ENCODE data around the gene AHI1. TPM values are rescaled to one million over a fixed set of nuclear protein-coding genes. Genes with fewer than 3 reads are reported as not detected.
"Not testable (repeated sequence)": the region's sequence is repeated elsewhere in the genome, so short reads cannot be mapped to it uniquely, and the experiment has no call there.

AHI1 gene
- total RNA-seq, 1 donor, result 14.1 TPM

DNA sequence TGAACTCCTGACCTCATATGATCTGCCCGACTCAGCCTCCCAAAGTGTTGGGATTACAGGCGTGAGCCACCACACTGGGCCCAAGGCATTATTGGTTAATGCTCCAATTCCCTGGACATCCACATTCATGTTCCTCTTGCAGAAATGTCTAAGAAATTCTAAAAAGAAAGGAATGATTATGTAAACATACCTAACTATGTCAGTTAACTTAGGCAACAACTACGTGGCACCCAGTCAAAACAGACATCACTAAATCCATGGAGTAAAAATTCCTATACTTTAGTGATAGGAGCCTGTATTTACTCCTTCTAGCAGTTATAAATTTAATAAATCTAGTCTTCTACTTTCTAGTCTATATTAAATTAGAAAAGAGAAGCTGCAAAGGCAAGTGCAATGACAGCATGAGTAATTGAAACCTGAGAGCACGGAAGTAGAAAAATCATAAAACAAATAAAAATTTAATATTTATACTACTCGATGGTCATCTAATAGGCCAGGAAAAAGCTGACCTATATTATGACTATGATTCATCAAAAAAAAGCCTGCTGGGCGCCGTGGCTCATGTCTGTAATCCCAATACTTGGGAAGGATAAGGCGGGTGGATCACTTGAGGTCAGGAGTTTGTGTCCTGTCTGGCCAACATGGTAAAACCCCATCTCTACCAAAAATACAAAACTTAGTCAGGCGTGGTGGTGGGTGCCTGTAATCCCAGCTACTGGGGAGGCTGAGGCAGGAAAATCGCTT is 4.2 kb downstream of the AHI1 start:
- no peak overlapping the region for H3K4me3 ChIP-seq (ENCODE audit: low read length)
- H3K4me1 ChIP-seq (ENCODE audit: insufficient read depth, low read length), result peaks cover 9% of the 10 kb centered on the region
- H3K9me3 ChIP-seq (ENCODE audit: low read depth, low read length), result no peaks in the 10 kb centered on the region
- no peaks in the 10 kb centered on the region for H3K27me3 ChIP-seq (ENCODE audit: insufficient read depth, low read length)

GRCh38 chr6:135490381-135490780 is 7.2 kb downstream of the AHI1 start:
- Histone ChIP-seq H3K4me1 (ENCODE audit: insufficient read depth, low read length) (no peaks in the 10 kb centered on the region), H3K4me3 (ENCODE audit: low read length) (no peak overlapping the region), H3K9me3 (ENCODE audit: low read depth, low read length) (no peaks in the 10 kb centered on the region), H3K27me3 (ENCODE audit: insufficient read depth, low read length) (no peaks in the 10 kb centered on the region)

GRCh38 chr6:135488023-135488422 is 9.5 kb downstream of the AHI1 start:
- no peak overlapping the region for H3K4me3 ChIP-seq (ENCODE audit: low read length)
- H3K27me3 ChIP-seq (ENCODE audit: insufficient read depth, low read length), result no peaks in the 10 kb centered on the region
- H3K9me3 ChIP-seq (ENCODE audit: low read depth, low read length), result peaks cover 5% of the 10 kb centered on the region
- H3K4me1 ChIP-seq (ENCODE audit: insufficient read depth, low read length), result no peaks in the 10 kb centered on the region

DNA sequence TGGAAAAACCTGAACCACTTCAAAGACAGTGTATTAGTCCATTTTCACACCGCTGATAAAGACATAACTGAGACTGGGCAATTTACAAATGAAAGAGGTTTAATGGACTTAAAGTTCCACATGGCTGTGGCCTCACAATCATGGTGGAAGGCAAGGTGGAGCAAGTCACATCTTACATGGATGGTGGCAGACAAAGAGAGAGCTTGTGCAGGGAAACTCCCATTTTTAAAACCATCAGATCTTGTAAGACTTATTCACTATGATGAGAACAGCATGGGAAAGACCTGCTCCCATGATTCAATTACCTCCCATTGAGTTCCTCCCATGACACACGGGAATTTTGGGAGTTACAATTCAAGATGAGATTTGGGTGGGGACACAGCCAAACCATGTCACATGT is 13.6 kb downstream of the AHI1 start:
- not testable (repeated sequence) for H3K27me3 ChIP-seq (ENCODE audit: insufficient read depth, low read length); H3K4me1 ChIP-seq (ENCODE audit: insufficient read depth, low read length); H3K4me3 ChIP-seq (ENCODE audit: low read length)
- peaks cover 37% of the 10 kb centered on the region for H3K9me3 ChIP-seq (ENCODE audit: low read depth, low read length)

DNA sequence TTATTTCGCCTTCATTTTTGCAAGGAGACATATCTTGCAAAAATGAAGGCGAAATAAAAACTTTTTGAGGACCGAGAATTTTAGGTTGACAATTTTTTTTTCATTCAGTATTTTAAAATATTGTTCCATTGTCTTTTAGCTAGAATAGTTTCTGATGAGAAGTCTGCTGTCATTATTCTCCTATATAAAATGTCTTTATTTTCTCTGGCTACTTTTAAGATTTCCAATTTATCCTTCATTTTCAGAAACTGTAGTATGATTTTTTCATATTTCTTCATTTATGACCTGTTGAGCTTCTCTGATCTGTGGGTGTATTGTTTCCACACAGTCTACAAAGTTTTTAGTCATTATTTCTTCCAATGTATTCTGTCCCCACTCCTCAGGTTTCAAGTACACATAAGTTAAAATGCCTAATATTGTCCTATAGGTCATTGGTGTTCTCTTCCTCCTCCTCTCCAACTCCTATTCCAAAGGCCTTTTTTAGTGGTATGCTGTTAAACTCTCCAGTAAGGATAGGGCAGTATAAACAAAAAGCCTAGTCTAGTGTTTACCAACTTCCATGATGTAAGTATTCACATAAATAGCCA is 15.7 kb downstream of the AHI1 start:
- Histone ChIP-seq H3K9me3 (ENCODE audit: low read depth, low read length) (peaks cover 37% of the 10 kb centered on the region), H3K4me1 (ENCODE audit: insufficient read depth, low read length) (no peaks in the 10 kb centered on the region), H3K27me3 (ENCODE audit: insufficient read depth, low read length) (no peaks in the 10 kb centered on the region), H3K4me3 (ENCODE audit: low read length) (no peak overlapping the region)

- Histone ChIP-seq H3K4me3 (ENCODE audit: low read length) (no peak overlapping the region), H3K4me1 (ENCODE audit: insufficient read depth, low read length) (no peaks in the 10 kb centered on the region), H3K27me3 (ENCODE audit: insufficient read depth, low read length) (no peaks in the 10 kb centered on the region), H3K9me3 (ENCODE audit: low read depth, low read length) (peaks cover 37% of the 10 kb centered on the region)
Measured at GRCh38 chr6:135479601-135480000, 17.9 kb downstream of the AHI1 start.

DNA sequence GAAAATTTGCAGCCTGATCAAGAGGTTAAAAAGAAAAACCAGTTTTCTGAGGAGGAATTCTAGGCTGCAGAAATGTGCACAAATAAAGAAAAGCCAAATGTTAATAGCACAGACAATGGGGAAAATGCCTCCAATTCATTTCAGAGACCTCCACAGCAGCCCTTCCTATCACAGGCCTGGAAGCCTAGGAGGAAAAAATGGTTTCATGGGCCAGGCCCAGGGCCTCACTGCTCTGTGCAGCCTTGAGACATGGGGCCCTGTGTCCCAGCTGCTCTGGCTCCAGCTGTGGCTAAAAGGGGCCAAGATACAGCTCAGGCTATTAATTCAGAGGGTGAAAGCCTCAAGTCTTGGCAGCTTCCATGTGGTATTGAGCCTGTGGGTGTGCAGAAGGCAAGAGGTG is 18.9 kb downstream of the AHI1 start:
- Histone ChIP-seq H3K9me3 (ENCODE audit: low read depth, low read length) (peaks cover 37% of the 10 kb centered on the region), H3K4me1 (ENCODE audit: insufficient read depth, low read length) (no peaks in the 10 kb centered on the region), H3K27me3 (ENCODE audit: insufficient read depth, low read length) (no peaks in the 10 kb centered on the region), H3K4me3 (ENCODE audit: low read length) (no peak overlapping the region)

DNA sequence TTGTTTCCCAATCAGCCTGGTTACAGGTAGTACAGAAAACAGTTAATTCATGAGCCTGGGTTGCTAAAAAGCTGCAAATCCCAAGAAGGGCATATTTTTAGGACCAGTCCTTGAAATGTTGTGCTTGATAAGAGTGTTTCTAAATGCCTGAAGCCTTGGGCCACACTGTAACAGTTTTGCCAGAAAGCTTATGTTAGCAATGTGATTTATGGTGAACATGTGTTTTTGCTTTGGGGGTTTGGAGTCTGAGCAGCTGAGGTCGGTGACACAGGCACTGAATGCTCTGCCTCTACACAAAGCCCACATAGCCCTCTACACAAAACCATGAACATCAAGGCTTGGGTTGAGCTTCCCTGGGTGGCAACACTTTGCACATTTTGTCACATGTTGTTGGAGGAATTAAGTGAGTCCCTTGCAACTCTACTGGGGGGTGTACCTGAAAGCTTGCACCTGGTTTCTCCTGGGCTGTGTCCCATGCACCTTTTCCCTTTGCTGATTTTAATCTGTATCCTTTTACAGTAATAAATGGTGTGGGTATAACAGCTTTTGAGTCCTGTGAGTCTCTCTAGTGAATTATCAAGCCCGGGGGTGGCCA is 22.2 kb downstream of the AHI1 start:
- Histone ChIP-seq H3K9me3 (ENCODE audit: low read depth, low read length) (peaks cover 7% of the 10 kb centered on the region), H3K27me3 (ENCODE audit: insufficient read depth, low read length) (no peaks in the 10 kb centered on the region), H3K4me1 (ENCODE audit: insufficient read depth, low read length) (no peaks in the 10 kb centered on the region), H3K4me3 (ENCODE audit: low read length) (no peak overlapping the region)

DNA sequence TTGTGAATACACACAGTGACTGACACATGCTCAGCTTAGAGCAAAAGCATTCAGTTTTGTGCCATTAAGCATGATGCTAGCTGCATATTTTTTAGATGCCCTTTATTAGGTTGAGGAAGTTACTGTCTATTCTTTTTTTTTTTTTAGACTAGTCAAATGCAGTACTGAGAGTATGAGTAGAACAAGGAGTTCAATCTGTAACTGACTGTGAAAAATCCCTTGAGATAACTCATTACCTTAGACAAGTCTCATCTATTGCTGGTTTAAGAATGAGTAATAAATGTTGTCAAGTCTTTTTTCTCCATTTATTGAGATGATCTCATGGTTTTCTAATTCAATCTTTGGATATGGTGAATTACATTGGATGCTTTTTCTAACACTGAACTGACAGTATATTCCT is 23.2 kb downstream of the AHI1 start:
- Histone ChIP-seq H3K9me3 (ENCODE audit: low read depth, low read length) (no peaks in the 10 kb centered on the region), H3K4me1 (ENCODE audit: insufficient read depth, low read length) (no peaks in the 10 kb centered on the region), H3K4me3 (ENCODE audit: low read length) (no peak overlapping the region), H3K27me3 (ENCODE audit: insufficient read depth, low read length) (no peaks in the 10 kb centered on the region)

- H3K4me3 ChIP-seq (ENCODE audit: low read length), result no peak overlapping the region
Measured at GRCh38 chr6:135465903-135466302, 31.6 kb downstream of the AHI1 start.

DNA sequence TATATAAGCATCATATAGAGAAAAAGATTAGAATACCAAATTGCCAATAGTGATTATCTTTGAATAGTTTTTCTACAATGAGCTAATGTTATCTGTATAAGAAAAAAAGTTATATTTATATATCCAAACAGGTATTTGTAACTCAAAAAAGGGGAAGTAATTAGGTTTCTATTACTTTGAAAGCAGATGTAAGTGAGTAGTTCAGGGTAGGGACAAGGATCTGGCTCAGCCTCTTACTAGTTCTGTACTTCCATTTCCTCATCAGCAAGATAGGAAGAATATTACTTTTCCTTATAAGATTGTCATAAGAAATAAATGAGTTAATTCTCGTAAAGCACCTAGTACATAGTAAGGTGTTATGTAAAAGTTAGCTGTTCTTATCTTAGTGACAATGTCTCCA is 32.2 kb downstream of the AHI1 start:
- Histone ChIP-seq H3K27me3 (ENCODE audit: insufficient read depth, low read length) (no peaks in the 10 kb centered on the region), H3K4me1 (ENCODE audit: insufficient read depth, low read length) (no peaks in the 10 kb centered on the region), H3K4me3 (ENCODE audit: low read length) (no peak overlapping the region), H3K9me3 (ENCODE audit: low read depth, low read length) (no peaks in the 10 kb centered on the region)

More at GRCh38 chr6:135465903-135466302, 31.6 kb downstream of the AHI1 start:
- Histone ChIP-seq H3K9me3 (ENCODE audit: low read depth, low read length) (no peaks in the 10 kb centered on the region), H3K4me1 (ENCODE audit: insufficient read depth, low read length) (no peaks in the 10 kb centered on the region), H3K27me3 (ENCODE audit: insufficient read depth, low read length) (no peaks in the 10 kb centered on the region)

DNA sequence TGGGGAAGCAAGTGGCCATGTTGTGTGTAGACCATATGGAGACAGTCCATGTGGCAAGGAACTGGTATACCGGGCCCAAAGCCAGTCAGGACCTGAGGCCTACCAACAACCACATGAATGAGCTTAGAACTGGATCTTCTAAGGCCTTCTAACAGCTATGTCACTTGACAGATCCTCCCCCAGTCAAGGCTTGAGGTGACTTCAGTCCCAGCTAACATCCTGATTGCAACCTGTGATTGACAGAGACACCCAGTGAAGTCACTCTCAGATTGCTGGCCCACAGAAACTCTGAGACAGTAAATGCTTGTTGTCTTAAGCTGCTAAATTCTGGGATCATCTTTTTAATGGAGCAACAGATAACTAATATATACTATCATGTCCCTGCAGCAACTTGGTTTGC is 32.9 kb downstream of the AHI1 start:
- H3K4me3 ChIP-seq (ENCODE audit: low read length), result no peak overlapping the region
- H3K9me3 ChIP-seq (ENCODE audit: low read depth, low read length), result no peaks in the 10 kb centered on the region
- H3K27me3 ChIP-seq (ENCODE audit: insufficient read depth, low read length), result no peaks in the 10 kb centered on the region
- no peaks in the 10 kb centered on the region for H3K4me1 ChIP-seq (ENCODE audit: insufficient read depth, low read length)

GRCh38 chr6:135461208-135461607 is 36.3 kb downstream of the AHI1 start:
- no peaks in the 10 kb centered on the region for H3K4me1 ChIP-seq (ENCODE audit: insufficient read depth, low read length)
- H3K4me3 ChIP-seq (ENCODE audit: low read length), result no peak overlapping the region
- H3K27me3 ChIP-seq (ENCODE audit: insufficient read depth, low read length), result no peaks in the 10 kb centered on the region
- H3K9me3 ChIP-seq (ENCODE audit: low read depth, low read length), result no peaks in the 10 kb centered on the region

DNA sequence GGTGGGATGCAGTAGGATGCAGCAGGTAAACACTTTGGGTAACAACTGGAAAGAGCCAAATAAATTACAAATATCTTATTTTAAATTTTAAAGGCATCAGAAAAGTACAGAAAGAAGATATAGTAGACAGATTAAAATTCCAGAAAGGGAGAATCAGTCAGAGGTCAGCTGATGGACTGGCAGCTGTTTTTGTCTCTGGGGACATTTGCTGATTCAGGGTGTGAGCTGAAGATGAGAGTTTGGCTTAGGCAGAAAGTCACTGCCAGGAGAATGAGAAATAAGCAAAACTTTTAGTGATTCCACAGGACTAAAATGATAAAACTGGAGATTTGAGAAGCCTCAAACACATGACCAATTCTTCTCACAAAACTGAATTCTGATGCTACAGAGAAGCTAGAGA is 39.5 kb downstream of the AHI1 start:
- Histone ChIP-seq H3K27me3 (ENCODE audit: insufficient read depth, low read length) (no peaks in the 10 kb centered on the region), H3K4me1 (ENCODE audit: insufficient read depth, low read length) (no peaks in the 10 kb centered on the region), H3K9me3 (ENCODE audit: low read depth, low read length) (no peaks in the 10 kb centered on the region), H3K4me3 (ENCODE audit: low read length) (no peak overlapping the region)

DNA sequence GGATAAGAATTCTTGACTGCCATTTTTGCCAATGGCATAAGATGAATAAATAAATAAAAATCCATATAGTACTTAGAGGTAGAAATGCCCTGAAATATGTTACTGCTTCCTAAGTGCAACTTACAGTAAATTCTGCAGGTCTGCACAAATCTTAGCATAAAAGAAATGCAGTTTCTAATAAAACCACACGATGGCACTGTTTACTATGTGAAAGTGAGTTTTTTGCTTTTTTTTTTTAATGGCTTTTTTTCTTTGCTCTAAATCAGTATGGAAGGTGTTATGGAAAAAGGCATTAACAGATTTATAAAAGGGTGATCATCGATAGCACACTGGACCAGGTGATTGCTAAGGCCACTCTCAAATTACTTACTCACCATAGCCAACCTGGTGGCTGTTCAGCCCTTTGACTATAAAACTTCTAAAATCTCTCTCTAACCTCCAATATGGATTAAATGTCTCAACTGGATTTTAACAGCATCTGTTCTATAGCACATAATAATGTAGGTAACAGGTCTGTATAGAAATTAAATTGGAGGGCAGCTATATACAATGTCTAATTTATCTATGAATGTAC is 45.8 kb downstream of the AHI1 start:
- H3K27me3 ChIP-seq (ENCODE audit: insufficient read depth, low read length), result no peaks in the 10 kb centered on the region
- H3K9me3 ChIP-seq (ENCODE audit: low read depth, low read length), result no peaks in the 10 kb centered on the region

More for the DNA sequence above, 45.8 kb downstream of the AHI1 start:
- H3K4me3 ChIP-seq (ENCODE audit: low read length), result no peak overlapping the region
- no peaks in the 10 kb centered on the region for H3K4me1 ChIP-seq (ENCODE audit: insufficient read depth, low read length)
